SK-MEL-5 (cell line): ENCODE data around the gene MYH2. TPM values are rescaled to one million over a fixed set of nuclear protein-coding genes. Genes with fewer than 3 reads are reported as not detected.

ENCODE experiments used
- DNase-seq: peaks from one replicate; pipeline ENCODE4 v3.0.0-alpha.2; 2016; ENCODE audit warnings: low read depth, low spot score
- in situ Hi-C: cut with HindIII; loops from 2 replicates; pipeline ENCODE4 v1.10.0; 2016; ENCODE audit warnings: low sequenced_read_pairs, high pct_unique_total_duplicates, low pct_unique_long_range_greater_than_20kb
- total RNA-seq: library from RNA; depleted of rRNA; stranded (reverse); fragments of >200 nt; shearing (Covaris generic); gene quantifications from 2 replicates; pipeline ENCODE4 v1.2.3, GENCODE V29; 2014; rRNA removed

The MYH2 gene
- total RNA-seq, 1 experiment from 2014 or later = not detected

DNA sequence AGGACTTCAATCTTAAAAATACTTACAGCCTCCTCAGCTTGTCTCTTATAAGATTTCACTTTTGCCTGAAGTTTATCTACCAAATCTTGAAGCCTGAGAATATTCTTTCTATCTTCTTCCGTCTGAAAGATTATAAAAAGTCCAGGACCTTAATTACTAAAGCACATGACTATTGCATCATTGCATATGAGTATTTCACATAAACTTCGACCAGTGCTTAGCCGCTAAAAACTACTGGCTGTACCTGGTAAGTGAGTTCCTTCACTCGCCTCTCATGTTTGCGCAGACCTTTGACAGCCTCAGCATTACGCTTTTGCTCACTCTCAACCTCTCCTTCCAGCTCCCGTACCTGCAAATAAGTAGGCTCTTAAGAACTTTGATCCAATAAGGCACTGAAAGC is 26.4 kb downstream of the MYH2 start:
- DNase-seq = no peak
- in situ Hi-C loops = no loop called here

DNA sequence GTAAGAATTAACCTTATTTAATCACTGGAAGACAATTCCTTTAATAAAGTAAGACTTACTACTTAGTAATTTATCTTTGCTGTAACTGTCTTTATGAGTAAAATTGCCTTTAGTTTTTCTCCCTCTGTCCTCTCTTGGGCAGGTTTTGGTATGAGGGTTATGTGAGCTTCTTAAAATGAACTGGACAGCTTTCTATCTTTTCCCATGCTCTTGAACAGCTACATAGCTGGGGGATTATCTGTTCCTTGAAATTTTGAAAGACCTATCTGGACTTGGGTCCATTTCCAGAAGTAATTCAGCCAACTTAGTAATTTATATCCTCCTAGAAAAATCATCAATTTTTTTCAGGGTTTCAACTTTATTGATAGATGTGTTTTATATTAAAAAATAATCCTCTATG is 27.5 kb downstream of the MYH2 start:
- in situ Hi-C loops = no loop called here
- DNase-seq = no peak

DNA sequence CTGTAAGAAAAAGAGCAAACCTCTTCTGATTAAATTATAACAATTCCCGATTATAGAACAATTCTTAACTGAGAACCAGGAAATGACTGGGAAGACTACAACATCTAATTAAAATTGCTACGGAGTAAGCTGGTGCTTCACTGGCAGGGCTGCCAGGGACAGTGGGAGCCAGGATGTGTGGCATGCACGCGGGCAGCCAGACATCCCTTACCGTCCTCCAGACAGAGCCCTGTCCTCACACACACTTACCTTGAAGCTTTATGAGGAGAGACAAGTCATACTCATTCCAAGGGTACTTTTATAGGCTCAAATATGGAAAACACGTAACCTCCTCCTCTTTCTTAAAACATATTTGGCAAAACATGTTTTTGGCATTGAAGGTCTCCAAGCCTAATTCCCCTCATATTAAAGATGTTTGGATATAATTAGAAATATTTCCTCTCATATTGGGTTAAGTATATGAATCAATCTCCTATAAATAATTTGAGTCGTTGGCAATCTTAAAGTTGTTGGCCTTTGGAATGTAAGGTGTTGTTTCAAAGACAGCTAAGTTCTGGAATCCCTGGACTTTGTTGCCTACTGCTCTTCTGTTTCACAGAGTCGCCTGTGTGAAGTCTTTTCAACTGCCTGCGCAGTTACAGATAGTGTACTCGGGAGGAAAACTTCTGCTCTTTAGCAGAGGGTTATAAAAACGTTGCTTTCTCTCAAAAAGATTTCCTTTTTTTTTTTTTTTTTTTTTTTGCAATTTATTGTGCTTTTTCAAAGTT is 31.0 kb downstream of the MYH2 start, which contains the start of gene MYH1:
TSS of gene MYH1 (minus strand) at position 272 of the 767 bp plus-strand sequence. CDS start 1,900 bp downstream, outside the sequence.
- in situ Hi-C loops = no loop called here

DNA sequence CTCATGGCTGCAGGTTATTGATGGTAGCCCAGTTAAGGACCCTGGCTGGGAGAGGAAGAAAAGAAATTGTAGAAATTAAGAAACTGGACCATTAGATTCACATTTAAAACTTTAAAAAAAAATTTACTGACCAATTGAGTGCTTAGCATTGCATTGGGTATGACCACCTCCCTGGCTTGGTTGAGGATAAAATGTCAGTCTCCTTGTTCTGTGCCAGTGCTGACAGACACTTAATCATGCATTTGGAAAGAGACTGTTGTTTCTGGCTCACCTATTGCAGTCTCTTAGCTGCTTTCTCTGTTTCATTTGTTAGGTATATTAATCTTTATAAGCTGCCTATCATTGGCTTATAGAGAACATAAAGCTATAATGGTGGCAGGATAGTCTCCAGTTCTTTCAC is 32.8 kb downstream of the MYH2 start:
- DNase-seq = no peak
- in situ Hi-C loops = no loop called here

More for the DNA sequence above, 31.0 kb downstream of the MYH2 start, which contains the start of gene MYH1:
- DNase-seq = no peak

DNA sequence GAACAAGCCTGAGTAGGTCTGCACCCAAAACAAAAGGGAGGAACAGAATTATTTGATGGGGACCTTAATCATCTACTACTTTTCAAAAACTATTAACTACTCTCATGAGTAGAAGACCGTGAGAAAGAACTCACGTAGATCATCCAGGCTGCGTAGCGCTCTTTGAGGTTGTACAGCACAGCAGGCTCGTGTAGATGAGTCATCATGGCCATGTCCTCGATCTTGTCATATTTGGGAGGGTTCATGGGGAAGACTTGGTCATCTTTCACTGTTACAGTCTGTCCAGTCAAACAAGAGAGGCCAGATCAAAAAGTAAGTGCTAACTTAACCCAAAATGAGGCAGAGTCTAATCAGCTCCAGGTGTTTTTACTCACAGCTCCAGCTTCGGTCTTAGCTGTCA is 33.4 kb downstream of the MYH2 start:
- in situ Hi-C loops = no loop called here
- DNase-seq = no peak

DNA sequence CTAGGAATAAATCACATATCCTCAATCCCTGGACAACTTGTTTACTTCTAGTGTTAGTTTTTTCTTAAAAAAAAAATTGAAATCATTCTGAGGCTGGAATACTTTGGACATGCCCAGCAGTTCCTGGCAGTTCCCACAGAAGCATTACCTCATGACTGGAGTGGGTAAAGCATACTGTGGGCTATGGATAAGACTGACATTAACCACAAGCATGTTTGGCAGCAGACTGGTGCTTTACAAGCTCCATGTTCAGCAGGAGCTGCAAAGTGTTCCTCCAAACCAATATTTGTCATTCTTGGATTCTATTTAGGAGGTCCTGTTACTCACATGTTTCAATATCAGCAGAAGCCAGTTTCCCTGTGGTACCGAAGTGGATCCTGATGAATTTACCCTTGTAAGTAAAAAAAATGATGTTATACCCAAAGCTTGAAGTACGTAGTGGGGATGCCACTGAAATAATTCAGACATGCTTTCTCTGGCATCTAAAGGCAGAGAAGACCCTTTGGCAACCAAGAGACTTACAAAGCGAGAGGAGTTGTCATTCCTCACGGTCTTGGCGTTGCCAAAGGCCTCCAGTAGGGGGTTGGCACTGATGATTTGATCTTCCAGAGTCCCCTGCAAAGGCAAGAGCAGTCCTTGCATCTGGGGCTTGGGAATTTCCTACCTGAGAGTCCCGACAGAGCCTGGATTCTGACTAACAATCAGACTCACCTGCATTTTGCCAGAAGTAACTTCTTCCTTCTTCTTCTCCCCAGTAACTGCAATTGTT is 36.0 kb downstream of the MYH2 start:
- in situ Hi-C loops = no loop called here

DNA sequence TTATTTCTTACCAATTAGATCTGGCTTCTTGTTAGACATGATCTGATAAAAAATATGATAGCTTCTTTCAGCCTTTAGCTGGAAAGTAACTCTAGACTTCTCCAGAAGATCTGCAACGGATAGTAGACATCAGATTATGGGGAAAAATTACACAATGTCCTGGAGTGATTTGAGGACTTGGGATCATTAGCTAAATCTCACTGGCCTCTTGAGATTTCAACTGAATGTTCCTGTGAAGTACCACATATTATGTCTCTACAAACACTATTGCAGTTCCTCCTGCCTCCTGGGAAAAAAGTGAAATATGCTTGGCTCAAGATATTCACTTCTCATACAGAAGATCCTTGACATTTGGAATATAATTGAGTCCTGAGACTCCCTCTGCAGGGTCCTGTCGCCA is 36.6 kb downstream of the MYH2 start:
- in situ Hi-C loops = no loop called here
- no peak for DNase-seq

More for the DNA sequence above, 36.0 kb downstream of the MYH2 start:
- no peak for DNase-seq

DNA sequence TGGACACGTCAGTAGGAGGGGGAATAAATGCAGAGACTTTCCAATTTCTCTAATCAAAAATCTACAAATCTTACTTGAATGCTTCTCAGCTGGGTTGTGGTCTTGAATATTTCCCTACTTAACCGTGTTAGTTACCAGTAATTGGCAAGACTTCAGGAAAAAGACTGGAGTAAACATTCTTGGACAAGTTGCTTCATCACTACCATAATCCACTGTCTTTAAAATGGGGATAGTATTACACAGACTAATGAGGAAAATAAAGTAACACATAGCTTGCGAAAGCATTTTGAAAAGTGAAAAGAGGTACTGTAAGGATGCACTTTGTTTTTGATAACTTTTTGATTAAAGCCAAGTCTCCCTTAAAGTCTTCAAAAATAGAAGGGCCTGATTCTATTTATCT is 49.5 kb downstream of the MYH2 start:
- no peak for DNase-seq
- in situ Hi-C loops = no loop called here

DNA sequence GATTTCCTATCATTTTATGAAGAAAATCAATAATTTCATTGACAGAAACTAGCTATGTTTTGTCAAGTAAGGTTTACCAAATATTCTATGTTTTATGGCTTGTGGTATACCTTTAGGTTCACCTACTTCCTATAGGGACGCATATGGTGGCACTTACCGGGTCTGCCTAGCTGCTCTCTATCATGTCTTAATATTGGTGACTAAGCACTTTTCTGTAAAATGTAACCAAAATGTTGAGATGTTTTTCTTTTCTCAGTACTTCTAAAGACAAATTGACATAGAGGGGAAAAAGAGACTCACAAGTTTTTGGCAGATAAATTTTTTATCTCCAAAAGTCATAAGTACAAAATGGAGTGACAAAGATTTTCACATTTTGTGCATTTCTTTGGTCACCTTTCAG is 57.5 kb downstream of the MYH2 start:
- in situ Hi-C loops = no loop called here

DNA sequence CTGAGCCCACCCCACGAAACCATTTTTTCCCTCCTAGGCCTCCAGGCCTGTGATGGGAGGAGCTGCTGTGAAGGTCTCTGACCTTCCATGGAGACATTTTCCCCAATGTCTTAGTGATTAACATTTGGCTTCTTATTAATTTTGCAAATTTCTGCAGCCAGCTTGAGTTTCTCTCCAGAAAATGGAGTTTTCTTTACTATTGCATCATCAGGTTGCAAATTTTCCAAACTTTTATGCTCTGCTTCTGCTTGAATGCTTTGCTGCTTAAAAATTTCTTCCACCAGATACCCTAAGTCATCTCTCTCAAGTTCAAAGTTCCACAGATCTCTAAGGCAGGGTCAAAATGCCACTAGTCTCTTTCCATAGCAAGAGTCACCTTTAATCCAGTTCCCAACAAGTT is 67.2 kb downstream of the MYH2 start:
- in situ Hi-C loops = no loop called here
- DNase-seq = no peak

More for the DNA sequence above, 57.5 kb downstream of the MYH2 start:
- DNase-seq = no peak

DNA sequence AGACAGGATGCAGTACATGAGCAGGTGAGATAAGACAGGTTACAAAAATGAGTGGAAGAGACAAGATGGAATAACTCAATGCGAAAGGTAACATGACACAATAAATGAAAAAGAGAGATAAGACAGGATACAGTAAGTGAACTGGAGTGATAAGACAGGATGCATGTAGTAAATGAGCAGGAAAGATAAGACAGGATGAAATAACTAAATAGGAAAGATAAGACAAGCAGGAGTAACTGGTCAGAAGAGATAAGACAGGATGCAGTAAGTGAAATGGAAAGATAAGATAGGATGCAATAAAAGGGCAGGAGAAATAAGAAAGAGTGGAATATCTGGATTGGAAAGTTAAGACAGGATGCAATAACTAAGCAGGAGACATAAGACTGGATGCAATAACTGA is 71.8 kb downstream of the MYH2 start:
- in situ Hi-C loops = no loop called here
- DNase-seq = no peak

DNA sequence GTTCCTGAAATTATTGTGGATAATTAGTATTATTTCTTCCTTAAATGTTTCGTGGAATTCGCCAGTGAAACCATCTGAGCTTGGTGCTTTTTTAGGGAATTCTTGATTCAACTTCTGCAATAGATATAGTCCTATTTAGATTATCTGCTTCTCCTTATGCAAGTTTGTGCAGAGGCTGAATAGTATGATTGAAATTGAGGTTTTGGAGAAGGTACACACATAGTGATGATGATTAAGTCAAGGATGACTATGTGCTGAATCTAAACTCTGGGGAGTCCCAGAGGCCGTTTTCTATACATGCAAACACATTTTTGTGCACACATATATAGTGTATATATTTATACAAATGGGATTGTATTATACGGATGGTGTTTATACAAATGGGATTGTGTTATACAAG is 74.9 kb downstream of the MYH2 start:
- in situ Hi-C loops = no loop called here
- no peak for DNase-seq

DNA sequence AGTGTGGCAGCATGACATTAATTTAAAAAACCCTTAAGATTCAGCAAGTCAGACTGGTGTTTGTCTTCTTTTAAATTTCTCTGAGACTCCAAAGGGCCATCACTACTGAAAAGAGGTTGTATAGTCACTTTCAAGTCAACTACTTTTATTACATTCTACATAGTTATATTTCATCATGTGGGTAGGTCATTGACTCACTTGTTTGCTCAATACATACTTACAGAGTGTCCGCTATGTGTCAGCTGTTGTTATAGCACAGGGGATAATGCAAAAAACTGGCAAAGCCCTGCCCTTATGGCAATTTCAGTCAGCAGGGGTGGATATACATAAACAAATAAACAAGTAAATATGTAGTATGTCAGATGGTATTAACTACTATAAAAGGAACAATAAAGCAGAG is 77.6 kb downstream of the MYH2 start:
- DNase-seq = no peak
- in situ Hi-C loops = no loop called here

Other genes with a start within 250 kb of the MYH2 start
- gene MYH13, start 176.7 kb downstream of the MYH2 start, total RNA-seq = not detected in 2 replicates
- not detected in 2 replicates for gene MYH8, start 127.7 kb downstream of the MYH2 start, total RNA-seq
- gene MYH4, start 80.1 kb downstream of the MYH2 start, total RNA-seq = not detected in 2 replicates
- not detected in 2 replicates for gene MYH1, start 31.1 kb downstream of the MYH2 start, total RNA-seq
- 0.71 and 1.3 TPM in 2 replicates for gene MYH3, start 107.7 kb upstream of the MYH2 start, total RNA-seq
- gene SCO1, start 147.9 kb upstream of the MYH2 start, total RNA-seq = 59.4 and 62.4 TPM in 2 replicates
- gene ADPRM, start 147.9 kb upstream of the MYH2 start, total RNA-seq = 13.4 and 15.1 TPM in 2 replicates
- 10.2 and 12.6 TPM in 2 replicates for gene TMEM220, start 180.4 kb upstream of the MYH2 start, total RNA-seq